HepG2 (cell line): Measurements from ENCODE around the gene SCUBE1. TPM values are rescaled to one million over a fixed set of nuclear protein-coding genes. Genes with fewer than 3 reads are reported as not detected.

ENCODE experiments used
- CEBPG ChIP-seq: IDR thresholded peaks from 2 replicates; pipeline ENCODE4 v1.6.1; 2016
- HNRNPL ChIP-seq: fragments of 200-400 bp; formaldehyde crosslinking; IDR thresholded peaks from 2 replicates; pipeline ENCODE4 v1.6.1; 2017; ENCODE audit warnings: mild to moderate bottlenecking, low read depth, low read length
- KDM3A ChIP-seq: IDR thresholded peaks from 2 replicates; pipeline ENCODE4 v1.6.1; 2018; ENCODE audit warnings: low read depth, missing compliant biosample characterization
- NAIF1 ChIP-seq: sonication (generic); formaldehyde crosslinking; IDR thresholded peaks from 2 replicates; pipeline ENCODE4 v1.5.0; 2020; ENCODE audit warnings: mild to moderate bottlenecking, missing genetic modification reagents, borderline replicate concordance
- SOX6 ChIP-seq, 2 experiments: fragments of 450-650 bp in 1 of 2; sonication (generic) in 1 of 2; formaldehyde crosslinking in 1 of 2; IDR thresholded peaks; 2 replicates each; pipeline versions ENCODE4 v1.4.0 to v1.6.1; 2017 to 2020; ENCODE audit warnings: antibody characterized with exemption in 1 of 2, mild to moderate bottlenecking in 1 of 2, missing genetic modification reagents in 1 of 2
- TEAD3 ChIP-seq: optimal IDR thresholded peaks from 2 replicates; pipeline ENCODE3; 2016; ENCODE audit warnings: borderline replicate concordance
- ZFP36 ChIP-seq: fragments of 150-350 bp; IDR thresholded peaks from 2 replicates; pipeline ENCODE4 v1.6.1; 2018; ENCODE audit warnings: borderline replicate concordance, low read length, low read depth; ENCODE audit not compliant: partially characterized antibody
- ZNF3 ChIP-seq: IDR thresholded peaks from 2 replicates; pipeline ENCODE4 v1.7.0; 2017; ENCODE audit warnings: inconsistent platforms
- ZNF367 ChIP-seq: sonication (generic); formaldehyde crosslinking; IDR thresholded peaks from 2 replicates; pipeline ENCODE4 v1.4.0; 2020; ENCODE audit warnings: missing genetic modification reagents, borderline replicate concordance
- polyA plus RNA-seq, 8 experiments: library from polyadenylated mRNA; depleted of rRNA in 3 of 8; stranded (reverse) in 7 of 8; unstranded in 1 of 8; fragments of >200 nt; fragmentation: Illumina TruSeq in 4 of 8; extraction: Trizol in 4 of 8; gene quantifications; 2 replicates each; pipeline versions ENCODE4 v1.2.1 to v1.2.3, GENCODE V29; 2011 to 2016; ENCODE audit warnings: low read depth in 4 of 8, missing spikeins in 1 of 8, mixed read lengths in 1 of 8; ENCODE audit not compliant: insufficient read depth in 1 of 8
- total RNA-seq, 5 experiments: library from RNA; depleted of rRNA; stranded (reverse); fragments of >200 nt; fragmentation: Illumina TruSeq; extraction: Trizol; gene quantifications; 2 replicates each; pipeline ENCODE4 v1.2.3, GENCODE V29; 2016; ENCODE audit warnings: low read depth in 1 of 5
- TF ChIP-seq, protein P1 (sequence below): sonication (generic); formaldehyde crosslinking; IDR thresholded peaks from 2 replicates; pipeline ENCODE4 v1.5.0; 2020; ENCODE audit warnings: mild to moderate bottlenecking, missing genetic modification reagents, moderate library complexity
- TF ChIP-seq, protein P2 (sequence below): sonication (generic); formaldehyde crosslinking; IDR thresholded peaks from 2 replicates; pipeline ENCODE4 v1.4.0; 2020; ENCODE audit warnings: missing genetic modification reagents
- TF ChIP-seq, protein P3 (sequence below): conservative IDR thresholded peaks from 2 replicates; pipeline ENCODE4 v1.6.1; 2018; ENCODE audit warnings: missing genetic modification reagents
- TF ChIP-seq, protein P4 (sequence below): sonication (generic); formaldehyde crosslinking; IDR thresholded peaks from 2 replicates; pipeline ENCODE4 v1.5.0; 2020; ENCODE audit warnings: mild to moderate bottlenecking, missing genetic modification reagents
- TF ChIP-seq, protein P5 (sequence below), 2 experiments: sonication (generic) in 1 of 2; formaldehyde crosslinking in 1 of 2; IDR thresholded peaks; 2 replicates each; pipeline versions ENCODE4 v1.4.0 to v1.6.1; 2018 to 2020; ENCODE audit warnings: missing genetic modification reagents in 2 of 2, borderline replicate concordance in 1 of 2, low read depth in 1 of 2, mild to moderate bottlenecking in 1 of 2, missing biosample characterization in 1 of 2
- TF ChIP-seq, protein P6 (sequence below): sonication (generic); formaldehyde crosslinking; IDR thresholded peaks from 2 replicates; pipeline ENCODE4 v1.5.0; 2020; ENCODE audit warnings: mild to moderate bottlenecking, missing genetic modification reagents

SCUBE1 gene
- total and polyA plus RNA-seq, 2 of the 13 experiments (the other 11 are each of a cell fraction or from before 2014, with no cell fraction given), result under 0.01 to 0.05 TPM

DNA sequence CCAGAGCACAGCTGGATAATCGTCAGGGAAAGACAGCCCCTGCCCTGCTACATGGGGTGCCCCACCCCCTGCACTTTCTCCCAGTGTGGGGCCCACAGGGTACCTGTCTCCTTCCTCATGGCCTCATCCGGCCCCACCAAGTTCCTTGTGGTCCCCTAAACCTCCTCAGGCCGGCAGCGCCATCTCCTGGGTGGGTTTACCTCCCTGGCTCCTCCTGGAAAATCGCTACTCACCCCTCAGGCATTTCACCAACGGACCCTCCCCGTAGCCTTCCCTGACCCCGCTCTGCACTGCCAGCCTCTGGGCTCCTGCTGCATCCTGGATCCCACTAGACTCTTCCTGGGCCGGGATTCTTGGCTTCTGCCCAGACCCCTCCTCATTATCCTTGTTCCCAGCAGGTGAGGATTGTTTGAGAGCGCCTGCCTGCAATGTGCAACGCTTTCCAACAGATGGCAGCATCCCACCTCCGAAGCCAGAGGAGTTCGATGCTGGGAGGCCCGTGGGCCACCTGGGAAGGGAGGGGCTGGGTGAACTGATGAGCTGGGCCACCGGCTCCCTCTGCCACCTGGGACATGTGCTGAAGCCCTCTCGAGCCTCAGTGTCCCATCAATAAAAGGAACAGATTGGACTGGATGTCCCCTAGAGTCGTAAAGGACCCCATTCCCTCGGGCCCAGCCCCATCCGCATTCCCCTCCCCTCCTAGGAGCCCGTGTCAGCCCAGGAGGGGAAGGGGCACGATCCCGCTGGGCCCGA is 112.0 kb downstream of the SCUBE1 start (continued):
- TF ChIP-seq, protein P1, sequence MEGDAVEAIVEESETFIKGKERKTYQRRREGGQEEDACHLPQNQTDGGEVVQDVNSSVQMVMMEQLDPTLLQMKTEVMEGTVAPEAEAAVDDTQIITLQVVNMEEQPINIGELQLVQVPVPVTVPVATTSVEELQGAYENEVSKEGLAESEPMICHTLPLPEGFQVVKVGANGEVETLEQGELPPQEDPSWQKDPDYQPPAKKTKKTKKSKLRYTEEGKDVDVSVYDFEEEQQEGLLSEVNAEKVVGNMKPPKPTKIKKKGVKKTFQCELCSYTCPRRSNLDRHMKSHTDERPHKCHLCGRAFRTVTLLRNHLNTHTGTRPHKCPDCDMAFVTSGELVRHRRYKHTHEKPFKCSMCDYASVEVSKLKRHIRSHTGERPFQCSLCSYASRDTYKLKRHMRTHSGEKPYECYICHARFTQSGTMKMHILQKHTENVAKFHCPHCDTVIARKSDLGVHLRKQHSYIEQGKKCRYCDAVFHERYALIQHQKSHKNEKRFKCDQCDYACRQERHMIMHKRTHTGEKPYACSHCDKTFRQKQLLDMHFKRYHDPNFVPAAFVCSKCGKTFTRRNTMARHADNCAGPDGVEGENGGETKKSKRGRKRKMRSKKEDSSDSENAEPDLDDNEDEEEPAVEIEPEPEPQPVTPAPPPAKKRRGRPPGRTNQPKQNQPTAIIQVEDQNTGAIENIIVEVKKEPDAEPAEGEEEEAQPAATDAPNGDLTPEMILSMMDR (CRISPR knock-in tag), result peak; percentile 97
- TF ChIP-seq SOX6 (IDR thresholded peaks at IDR 0.05), result no peak
- no peak for TF ChIP-seq SOX6 (CRISPR knock-in tag; IDR thresholded peaks at IDR 0.05)
- TF ChIP-seq NAIF1, result no peak
- TF ChIP-seq, protein P2, sequence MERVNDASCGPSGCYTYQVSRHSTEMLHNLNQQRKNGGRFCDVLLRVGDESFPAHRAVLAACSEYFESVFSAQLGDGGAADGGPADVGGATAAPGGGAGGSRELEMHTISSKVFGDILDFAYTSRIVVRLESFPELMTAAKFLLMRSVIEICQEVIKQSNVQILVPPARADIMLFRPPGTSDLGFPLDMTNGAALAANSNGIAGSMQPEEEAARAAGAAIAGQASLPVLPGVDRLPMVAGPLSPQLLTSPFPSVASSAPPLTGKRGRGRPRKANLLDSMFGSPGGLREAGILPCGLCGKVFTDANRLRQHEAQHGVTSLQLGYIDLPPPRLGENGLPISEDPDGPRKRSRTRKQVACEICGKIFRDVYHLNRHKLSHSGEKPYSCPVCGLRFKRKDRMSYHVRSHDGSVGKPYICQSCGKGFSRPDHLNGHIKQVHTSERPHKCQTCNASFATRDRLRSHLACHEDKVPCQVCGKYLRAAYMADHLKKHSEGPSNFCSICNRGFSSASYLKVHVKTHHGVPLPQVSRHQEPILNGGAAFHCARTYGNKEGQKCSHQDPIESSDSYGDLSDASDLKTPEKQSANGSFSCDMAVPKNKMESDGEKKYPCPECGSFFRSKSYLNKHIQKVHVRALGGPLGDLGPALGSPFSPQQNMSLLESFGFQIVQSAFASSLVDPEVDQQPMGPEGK, result peak; percentile 61
- 0 out of 2 replicates have a peak, but pooled peaks have one; percentile 8 for TF ChIP-seq CEBPG (CRISPR knock-in tag)
- TF ChIP-seq, protein P3, sequence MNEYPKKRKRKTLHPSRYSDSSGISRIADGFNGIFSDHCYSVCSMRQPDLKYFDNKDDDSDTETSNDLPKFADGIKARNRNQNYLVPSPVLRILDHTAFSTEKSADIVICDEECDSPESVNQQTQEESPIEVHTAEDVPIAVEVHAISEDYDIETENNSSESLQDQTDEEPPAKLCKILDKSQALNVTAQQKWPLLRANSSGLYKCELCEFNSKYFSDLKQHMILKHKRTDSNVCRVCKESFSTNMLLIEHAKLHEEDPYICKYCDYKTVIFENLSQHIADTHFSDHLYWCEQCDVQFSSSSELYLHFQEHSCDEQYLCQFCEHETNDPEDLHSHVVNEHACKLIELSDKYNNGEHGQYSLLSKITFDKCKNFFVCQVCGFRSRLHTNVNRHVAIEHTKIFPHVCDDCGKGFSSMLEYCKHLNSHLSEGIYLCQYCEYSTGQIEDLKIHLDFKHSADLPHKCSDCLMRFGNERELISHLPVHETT (CRISPR knock-in tag), result no peak
- TF ChIP-seq, protein P4, sequence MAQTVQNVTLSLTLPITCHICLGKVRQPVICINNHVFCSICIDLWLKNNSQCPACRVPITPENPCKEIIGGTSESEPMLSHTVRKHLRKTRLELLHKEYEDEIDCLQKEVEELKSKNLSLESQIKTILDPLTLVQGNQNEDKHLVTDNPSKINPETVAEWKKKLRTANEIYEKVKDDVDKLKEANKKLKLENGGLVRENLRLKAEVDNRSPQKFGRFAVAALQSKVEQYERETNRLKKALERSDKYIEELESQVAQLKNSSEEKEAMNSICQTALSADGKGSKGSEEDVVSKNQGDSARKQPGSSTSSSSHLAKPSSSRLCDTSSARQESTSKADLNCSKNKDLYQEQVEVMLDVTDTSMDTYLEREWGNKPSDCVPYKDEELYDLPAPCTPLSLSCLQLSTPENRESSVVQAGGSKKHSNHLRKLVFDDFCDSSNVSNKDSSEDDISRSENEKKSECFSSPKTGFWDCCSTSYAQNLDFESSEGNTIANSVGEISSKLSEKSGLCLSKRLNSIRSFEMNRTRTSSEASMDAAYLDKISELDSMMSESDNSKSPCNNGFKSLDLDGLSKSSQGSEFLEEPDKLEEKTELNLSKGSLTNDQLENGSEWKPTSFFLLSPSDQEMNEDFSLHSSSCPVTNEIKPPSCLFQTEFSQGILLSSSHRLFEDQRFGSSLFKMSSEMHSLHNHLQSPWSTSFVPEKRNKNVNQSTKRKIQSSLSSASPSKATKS (CRISPR knock-in tag), result no peak
- TF ChIP-seq, protein P5, sequence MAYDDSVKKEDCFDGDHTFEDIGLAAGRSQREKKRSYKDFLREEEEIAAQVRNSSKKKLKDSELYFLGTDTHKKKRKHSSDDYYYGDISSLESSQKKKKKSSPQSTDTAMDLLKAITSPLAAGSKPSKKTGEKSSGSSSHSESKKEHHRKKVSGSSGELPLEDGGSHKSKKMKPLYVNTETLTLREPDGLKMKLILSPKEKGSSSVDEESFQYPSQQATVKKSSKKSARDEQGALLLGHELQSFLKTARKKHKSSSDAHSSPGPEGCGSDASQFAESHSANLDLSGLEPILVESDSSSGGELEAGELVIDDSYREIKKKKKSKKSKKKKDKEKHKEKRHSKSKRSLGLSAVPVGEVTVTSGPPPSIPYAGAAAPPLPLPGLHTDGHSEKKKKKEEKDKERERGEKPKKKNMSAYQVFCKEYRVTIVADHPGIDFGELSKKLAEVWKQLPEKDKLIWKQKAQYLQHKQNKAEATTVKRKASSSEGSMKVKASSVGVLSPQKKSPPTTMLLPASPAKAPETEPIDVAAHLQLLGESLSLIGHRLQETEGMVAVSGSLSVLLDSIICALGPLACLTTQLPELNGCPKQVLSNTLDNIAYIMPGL (CRISPR knock-in tag; IDR thresholded peaks at IDR 0.05; ENCODE audit: borderline replicate concordance in 1 of 2, low read depth in 1 of 2), result 0 out of 4 replicates have a peak, but pooled peaks of 1 of the 2 experiments have one; percentile 27
- TF ChIP-seq TEAD3 (CRISPR knock-in tag), result peak; percentile 28
- TF ChIP-seq ZFP36, result no peak
- TF ChIP-seq, protein P6, sequence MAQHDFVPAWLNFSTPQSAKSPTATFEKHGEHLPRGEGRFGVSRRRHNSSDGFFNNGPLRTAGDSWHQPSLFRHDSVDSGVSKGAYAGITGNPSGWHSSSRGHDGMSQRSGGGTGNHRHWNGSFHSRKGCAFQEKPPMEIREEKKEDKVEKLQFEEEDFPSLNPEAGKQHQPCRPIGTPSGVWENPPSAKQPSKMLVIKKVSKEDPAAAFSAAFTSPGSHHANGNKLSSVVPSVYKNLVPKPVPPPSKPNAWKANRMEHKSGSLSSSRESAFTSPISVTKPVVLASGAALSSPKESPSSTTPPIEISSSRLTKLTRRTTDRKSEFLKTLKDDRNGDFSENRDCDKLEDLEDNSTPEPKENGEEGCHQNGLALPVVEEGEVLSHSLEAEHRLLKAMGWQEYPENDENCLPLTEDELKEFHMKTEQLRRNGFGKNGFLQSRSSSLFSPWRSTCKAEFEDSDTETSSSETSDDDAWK (CRISPR knock-in tag), result no peak
- 0 out of 2 replicates have a peak, but pooled peaks have one; percentile 56 for TF ChIP-seq KDM3A
- no peak for TF ChIP-seq HNRNPL
- TF ChIP-seq ZNF3 (CRISPR knock-in tag), result no peak
- no peak for TF ChIP-seq ZNF367 (CRISPR knock-in tag)
